ENCODE data around the gene KRTAP10-4. TPM values are rescaled to one million over a fixed set of nuclear protein-coding genes. Genes with fewer than 3 reads are reported as not detected.
"Not testable (repeated sequence)": the region's sequence is repeated elsewhere in the genome, so short reads cannot be mapped to it uniquely, and the experiment has no call there.

The KRTAP10-4 gene
- total RNA-seq, 4 donors from 2014 or later: not detected

- intact Hi-C loops (cut with DNase I; ENCODE audit: low total_unique reads): no loop called here
- TF ChIP-seq EP300 (IDR thresholded peaks at IDR 0.05; ENCODE audit: low read depth): no peak
- TF ChIP-seq POLR2AphosphoS5 (IDR thresholded peaks at IDR 0.05): no peak
- H3K36me3 ChIP-seq: no peaks in the 10 kb centered on the region
- H3K27ac ChIP-seq: no peak overlapping the region
- peaks cover 56% of the 10 kb centered on the region for H3K27me3 ChIP-seq
- no peak for DNase-seq
- in situ Hi-C loops (cut with MboI; ENCODE audit: low pct_ligation_motif_present in 1 of 4, low pct_unique_long_range_greater_than_20kb in 1 of 4, low sequenced_read_pairs in 3 of 4): loop anchor here in 2 of 4 donors (25.0 kb wide), 1 partner anchor 97 kb away; the partner anchor contains the start of genes KRTAP10-12 (in 2 of the 2) and KRTAP12-1 (in 2 of the 2)
- H3K9me3 ChIP-seq: no peaks in the 10 kb centered on the region
- H3K4me1 ChIP-seq: no peaks in the 10 kb centered on the region
- WGBS, 2 donors (ENCODE audit: low coverage in 1 of 2): 66% methylated on average over 9 of the region's 10 CpGs; no CpG with 5 or more reads in 1 of the 2 donors
- H3K4me3 ChIP-seq: no peak overlapping the region
These were observed 16.8 kb downstream of the KRTAP10-4 start for GRCh38 chr21:44590311-44590721.

- H3K4me1 ChIP-seq; H3K27ac ChIP-seq; H3K9me3 ChIP-seq; H3K36me3 ChIP-seq; intact Hi-C loops (cut with DNase I; ENCODE audit: low total_unique reads); DNase-seq; H3K4me3 ChIP-seq: not testable (repeated sequence)
- peaks cover 49% of the 10 kb centered on the region for H3K27me3 ChIP-seq
- 33% methylated on average over 18 of the region's 19 CpGs; no CpG with 5 or more reads in 1 of the 2 donors for WGBS, 2 donors (ENCODE audit: low coverage in 1 of 2)
- in situ Hi-C loops (cut with MboI; ENCODE audit: low pct_ligation_motif_present in 1 of 4, low pct_unique_long_range_greater_than_20kb in 1 of 4, low sequenced_read_pairs in 3 of 4): loop anchor here in 2 of 4 donors (25.0 kb wide), 1 partner anchor 96 kb away; the partner anchor contains the start of genes KRTAP10-12 (in 2 of the 2) and KRTAP12-1 (in 2 of the 2)
These were observed 17.6 kb downstream of the KRTAP10-4 start for GRCh38 chr21:44590897-44591800.

GRCh38 chr21:44591801-44592130 is 18.2 kb downstream of the KRTAP10-4 start:
- WGBS, 2 donors (ENCODE audit: low coverage in 1 of 2): 20% methylated on average over 2 of the region's 4 CpGs; no CpG with 5 or more reads in 1 of the 2 donors
- H3K36me3 ChIP-seq; DNase-seq; H3K9me3 ChIP-seq; H3K4me3 ChIP-seq; H3K4me1 ChIP-seq; intact Hi-C loops (cut with DNase I; ENCODE audit: low total_unique reads); H3K27ac ChIP-seq: not testable (repeated sequence)
- H3K27me3 ChIP-seq: peaks cover 44% of the 10 kb centered on the region
- in situ Hi-C loops (cut with MboI; ENCODE audit: low pct_ligation_motif_present in 1 of 4, low pct_unique_long_range_greater_than_20kb in 1 of 4, low sequenced_read_pairs in 3 of 4): loop anchor here in 2 of 4 donors (25.0 kb wide), 1 partner anchor 96 kb away; the partner anchor contains the start of genes KRTAP10-12 (in 2 of the 2) and KRTAP12-1 (in 2 of the 2)

GRCh38 chr21:44592446-44593311 is 19.1 kb downstream of the KRTAP10-4 start, which contains the start of gene KRTAP10-6:
Gene KRTAP10-6, minus strand, starts transcription at chr21:44592505. Its CDS starts 21 bp downstream, at chr21:44592484.
- no peak within 1 kb of the TSS for H3K4me3 ChIP-seq
- H3K4me1 ChIP-seq: no peaks in the 10 kb centered on the region
- H3K27me3 ChIP-seq: peaks cover 44% of the 10 kb centered on the region
- DNase-seq: no peak
- no peak within 1 kb of the TSS for H3K27ac ChIP-seq
- no peaks in the 10 kb centered on the region for H3K36me3 ChIP-seq
- no peaks in the 10 kb centered on the region for H3K9me3 ChIP-seq
- WGBS, 2 donors (ENCODE audit: low coverage in 1 of 2): 64% methylated on average over 31 of the region's 33 CpGs; no CpG with 5 or more reads in 1 of the 2 donors
- intact Hi-C loops (cut with DNase I; ENCODE audit: low total_unique reads) (no loop called here), in situ Hi-C loops (cut with MboI; ENCODE audit: low pct_ligation_motif_present in 1 of 4, low pct_unique_long_range_greater_than_20kb in 1 of 4, low sequenced_read_pairs in 3 of 4) (loop anchor here in 2 of 4 donors (25.0 kb wide), 1 partner anchor 95 kb away; the partner anchor contains the start of genes KRTAP10-12 (in 2 of the 2) and KRTAP12-1 (in 2 of the 2))
- TF ChIP-seq POLR2AphosphoS5 (IDR thresholded peaks at IDR 0.05) (no peak), POLR2A (IDR thresholded peaks at IDR 0.05) (no peak), EP300 (IDR thresholded peaks at IDR 0.05; ENCODE audit: low read depth) (no peak)
- TF ChIP-seq, protein P1, sequence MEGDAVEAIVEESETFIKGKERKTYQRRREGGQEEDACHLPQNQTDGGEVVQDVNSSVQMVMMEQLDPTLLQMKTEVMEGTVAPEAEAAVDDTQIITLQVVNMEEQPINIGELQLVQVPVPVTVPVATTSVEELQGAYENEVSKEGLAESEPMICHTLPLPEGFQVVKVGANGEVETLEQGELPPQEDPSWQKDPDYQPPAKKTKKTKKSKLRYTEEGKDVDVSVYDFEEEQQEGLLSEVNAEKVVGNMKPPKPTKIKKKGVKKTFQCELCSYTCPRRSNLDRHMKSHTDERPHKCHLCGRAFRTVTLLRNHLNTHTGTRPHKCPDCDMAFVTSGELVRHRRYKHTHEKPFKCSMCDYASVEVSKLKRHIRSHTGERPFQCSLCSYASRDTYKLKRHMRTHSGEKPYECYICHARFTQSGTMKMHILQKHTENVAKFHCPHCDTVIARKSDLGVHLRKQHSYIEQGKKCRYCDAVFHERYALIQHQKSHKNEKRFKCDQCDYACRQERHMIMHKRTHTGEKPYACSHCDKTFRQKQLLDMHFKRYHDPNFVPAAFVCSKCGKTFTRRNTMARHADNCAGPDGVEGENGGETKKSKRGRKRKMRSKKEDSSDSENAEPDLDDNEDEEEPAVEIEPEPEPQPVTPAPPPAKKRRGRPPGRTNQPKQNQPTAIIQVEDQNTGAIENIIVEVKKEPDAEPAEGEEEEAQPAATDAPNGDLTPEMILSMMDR (IDR thresholded peaks at IDR 0.05): no peak

DNA sequence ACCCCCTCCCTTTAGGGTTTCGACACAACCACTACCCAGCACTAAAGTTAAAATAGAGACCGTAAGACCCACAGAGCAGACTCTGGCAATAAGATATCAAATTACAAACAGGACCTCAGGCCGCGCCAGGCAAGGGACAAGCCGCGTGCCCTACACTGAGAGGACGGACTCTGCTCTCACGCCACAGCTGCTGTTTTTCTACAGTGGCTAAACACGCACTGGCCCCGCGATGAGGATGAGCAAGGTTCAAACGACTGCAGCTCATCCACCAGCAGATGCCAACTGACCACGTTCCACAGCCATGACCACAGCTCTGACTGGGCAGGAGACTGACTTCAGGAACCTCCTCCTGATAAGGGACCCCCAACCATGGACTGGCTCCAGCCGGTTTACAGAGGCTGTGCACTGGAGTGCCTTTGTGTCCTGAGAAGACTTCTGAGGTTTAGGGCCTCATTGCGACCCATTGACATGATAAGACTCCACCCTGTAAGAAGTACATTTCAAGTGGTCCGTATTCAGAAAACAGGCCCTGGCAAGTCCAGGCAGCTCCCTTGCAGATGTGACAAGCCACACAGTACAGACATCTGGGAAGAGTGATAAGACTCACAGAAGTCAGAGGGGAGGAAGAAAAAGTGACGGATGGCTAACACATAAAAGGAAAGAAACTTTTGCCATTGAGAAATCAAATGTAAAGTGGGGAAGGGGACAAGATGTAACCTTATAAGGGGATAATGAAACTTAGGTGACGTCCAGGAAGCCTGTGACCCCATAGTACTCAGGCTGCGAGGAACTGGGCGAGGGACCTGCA is 20.3 kb downstream of the KRTAP10-4 start:
- no peak overlapping the region for H3K4me3 ChIP-seq
- H3K27me3 ChIP-seq: peaks cover 52% of the 10 kb centered on the region
- H3K36me3 ChIP-seq: no peaks in the 10 kb centered on the region
- intact Hi-C loops (cut with DNase I; ENCODE audit: low total_unique reads) (no loop called here), in situ Hi-C loops (cut with MboI; ENCODE audit: low pct_ligation_motif_present in 1 of 4, low pct_unique_long_range_greater_than_20kb in 1 of 4, low sequenced_read_pairs in 3 of 4) (loop anchor here in 2 of 4 donors (25.0 kb wide), 1 partner anchor 93 kb away; the partner anchor contains the start of genes KRTAP10-12 (in 2 of the 2) and KRTAP12-1 (in 2 of the 2))
- peaks cover 0 to 5% of the 10 kb centered on the region in 2 donors for H3K9me3 ChIP-seq
- no peak overlapping the region for H3K27ac ChIP-seq
- WGBS, 2 donors (ENCODE audit: low coverage in 1 of 2): 58 to 61% methylated on average over 6 to 20 of the region's 20 CpGs
- TF ChIP-seq POLR2A (IDR thresholded peaks at IDR 0.05): no peak
- TF ChIP-seq, protein P1 (IDR thresholded peaks at IDR 0.05): no peak
- TF ChIP-seq EP300 (IDR thresholded peaks at IDR 0.05; ENCODE audit: low read depth): no peak
- TF ChIP-seq POLR2AphosphoS5 (IDR thresholded peaks at IDR 0.05): no peak
- H3K4me1 ChIP-seq: no peaks in the 10 kb centered on the region
- DNase-seq: no peak

All from transverse colon (tissue), 4 donors.